ENCODE data around the gene LIN54.

The LIN54 gene

DNA sequence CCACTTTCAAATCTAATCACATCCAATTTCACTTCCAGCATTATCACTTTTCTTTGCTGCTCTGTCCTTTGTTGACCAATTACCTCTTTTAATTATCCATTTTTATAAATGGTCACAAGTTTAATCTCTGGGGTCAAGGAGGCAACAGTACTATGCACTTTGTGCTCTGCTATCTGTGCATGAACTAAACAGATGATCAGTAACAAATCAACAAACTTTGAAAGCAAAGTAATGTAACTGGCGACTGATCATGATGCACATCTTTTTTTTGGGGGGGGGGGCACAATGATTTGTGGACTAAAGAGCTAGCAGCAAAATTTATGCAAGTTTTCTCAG is 118.2 kb downstream of the LIN54 start:
- H3K4me1 ChIP-seq (ENCODE audit: control insufficient read depth, insufficient read depth, low read length): peaks cover 3% of the 10 kb centered on the region
- no peak overlapping the region for H3K27ac ChIP-seq (ENCODE audit: low read length)

DNA sequence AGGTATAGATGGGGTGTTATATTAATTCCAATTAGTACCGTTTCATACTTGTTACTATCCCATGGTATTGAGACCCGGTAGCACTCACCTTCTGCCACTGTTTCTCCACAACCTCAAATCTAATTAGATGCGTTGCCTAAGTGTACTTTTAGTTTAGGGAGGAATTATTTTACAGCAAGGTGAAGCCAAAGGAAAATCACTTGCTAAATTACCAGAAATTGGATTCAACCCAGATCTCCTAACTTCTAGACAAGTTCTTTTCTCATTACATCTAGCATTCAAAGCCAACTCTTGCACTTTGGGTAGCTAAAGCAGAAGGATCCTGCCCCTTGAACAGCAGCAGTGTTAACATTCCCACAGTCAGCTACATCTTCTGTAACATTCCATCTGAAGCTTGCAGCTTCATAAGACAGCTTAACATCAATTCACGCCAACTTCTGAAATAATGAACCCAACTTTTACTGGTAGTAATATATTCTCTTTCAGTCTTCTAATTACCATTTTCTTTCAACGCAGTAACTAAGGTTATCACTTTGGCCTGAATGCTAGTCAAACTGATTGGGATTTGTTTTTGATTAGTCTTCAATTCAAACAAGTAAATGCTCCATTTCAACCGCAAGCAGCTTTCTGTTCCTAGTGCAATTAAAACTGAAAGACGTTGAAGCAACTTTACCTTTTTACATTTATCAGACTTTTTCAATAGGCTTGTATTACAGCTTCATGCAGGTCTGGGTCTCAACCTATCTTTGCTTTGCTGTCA is 118.7 kb downstream of the LIN54 start:
- H3K9me3 ChIP-seq (ENCODE audit: control insufficient read depth in 2 of 2, low read length in 2 of 2): no peaks in the 10 kb centered on the region
- H3K4me1 ChIP-seq (ENCODE audit: control insufficient read depth, insufficient read depth, low read length): peaks cover 3% of the 10 kb centered on the region
- peak overlapping the region; percentile 94 for H3K27ac ChIP-seq (ENCODE audit: low read length)
- H3K9ac ChIP-seq (ENCODE audit: low read length in 2 of 2): peak overlapping the region; percentile 91 to 95
- H3K4me3 ChIP-seq (ENCODE audit: low read length in 2 of 2): peak overlapping the region; percentile 89 to 94
- H3K27me3 ChIP-seq (ENCODE audit: control insufficient read depth in 1 of 2, insufficient read depth in 2 of 2, low read length in 2 of 2): no peaks in the 10 kb centered on the region
- peaks cover 0 to 9% of the 10 kb centered on the region in 2 donors for H3K36me3 ChIP-seq (ENCODE audit: control insufficient read depth in 2 of 2, insufficient read depth in 2 of 2, low read length in 2 of 2)

More for the DNA sequence above, 118.2 kb downstream of the LIN54 start:
- H3K9ac ChIP-seq (ENCODE audit: low read length in 2 of 2): no peak overlapping the region
- no peak overlapping the region for H3K4me3 ChIP-seq (ENCODE audit: low read length in 2 of 2)
- H3K9me3 ChIP-seq (ENCODE audit: control insufficient read depth in 2 of 2, low read length in 2 of 2): no peaks in the 10 kb centered on the region
- H3K27me3 ChIP-seq (ENCODE audit: control insufficient read depth in 1 of 2, insufficient read depth in 2 of 2, low read length in 2 of 2): no peaks in the 10 kb centered on the region
- peaks cover 0 to 9% of the 10 kb centered on the region in 2 donors for H3K36me3 ChIP-seq (ENCODE audit: control insufficient read depth in 2 of 2, insufficient read depth in 2 of 2, low read length in 2 of 2)

DNA sequence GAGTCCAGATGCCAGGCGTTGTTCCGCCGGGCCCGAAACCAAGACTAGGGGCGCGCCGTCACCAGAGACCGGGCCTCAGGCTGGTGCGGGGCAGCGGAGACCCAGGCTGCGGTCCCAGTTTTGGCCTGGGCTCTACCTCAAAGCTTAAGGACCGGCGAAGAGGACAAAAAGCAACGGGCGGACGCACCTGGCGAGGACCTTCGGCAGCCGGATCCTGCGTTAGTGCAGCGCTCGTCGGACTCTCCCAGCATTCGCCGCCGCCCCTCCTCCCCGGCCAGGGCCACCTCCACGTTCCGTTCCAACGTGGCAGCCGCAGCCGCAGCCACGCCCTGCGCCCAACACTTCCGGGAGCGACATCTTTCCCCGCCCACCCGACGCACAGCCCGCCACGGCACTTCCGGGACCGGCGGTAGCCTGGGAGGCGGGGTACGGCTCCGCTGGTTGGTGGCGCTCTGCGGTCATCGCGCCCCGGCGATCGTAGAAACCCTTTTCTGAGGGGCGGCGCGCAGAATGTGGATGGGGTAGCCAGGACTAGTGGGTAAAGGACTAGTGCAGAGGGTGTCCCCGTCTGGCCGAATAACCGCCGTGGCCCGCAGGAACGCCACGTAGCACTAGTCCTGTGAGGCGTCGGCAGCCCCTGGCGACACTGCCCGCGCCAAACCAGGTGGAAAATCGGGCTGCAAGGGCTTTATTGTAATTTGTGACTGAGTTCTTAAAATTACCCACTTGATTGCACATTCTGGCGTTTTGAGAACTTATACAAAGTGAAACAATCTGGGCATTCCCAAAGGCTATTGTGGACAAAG is 119.5 kb downstream of the LIN54 start, which contains the start of gene SEC31A:
Gene SEC31A, minus strand, starts transcription at position 253 of the 806 bp plus-strand sequence. CDS start 9,217 bp downstream, outside the sequence.
- Histone ChIP-seq H3K4me1 (ENCODE audit: control insufficient read depth, insufficient read depth, low read length) (peaks cover 3% of the 10 kb centered on the region), H3K27ac (ENCODE audit: low read length) (peak within 1 kb of the TSS; percentile 94), H3K9me3 (ENCODE audit: control insufficient read depth in 2 of 2, low read length in 2 of 2) (no peaks in the 10 kb centered on the region), H3K4me3 (ENCODE audit: low read length in 2 of 2) (peak within 1 kb of the TSS; percentile 89 to 94), H3K27me3 (ENCODE audit: control insufficient read depth in 1 of 2, insufficient read depth in 2 of 2, low read length in 2 of 2) (no peaks in the 10 kb centered on the region), H3K36me3 (ENCODE audit: control insufficient read depth in 2 of 2, insufficient read depth in 2 of 2, low read length in 2 of 2) (peaks cover 0 to 9% of the 10 kb centered on the region in 2 donors), H3K9ac (ENCODE audit: low read length in 2 of 2) (peak within 1 kb of the TSS; percentile 91 to 95)

DNA sequence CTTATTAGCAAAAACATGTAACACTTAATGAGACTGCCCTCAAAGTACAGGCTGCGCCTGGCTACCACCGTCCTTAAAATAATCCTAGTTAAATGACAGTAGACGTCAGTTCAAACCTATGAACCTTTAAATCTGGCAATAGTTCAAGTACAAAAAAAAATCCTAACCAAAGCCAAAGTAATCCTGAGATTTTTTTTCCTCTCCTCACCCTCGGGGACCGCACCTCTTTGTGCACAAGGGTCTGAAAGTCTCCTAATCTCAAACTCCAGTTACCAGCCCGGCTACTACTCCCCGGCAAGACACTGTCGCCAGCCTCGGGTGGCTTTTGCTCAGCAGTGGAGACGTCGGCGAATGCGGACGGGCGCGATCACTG is 120.1 kb downstream of the LIN54 start:
- H3K4me3 ChIP-seq (ENCODE audit: low read length in 2 of 2): peak overlapping the region; percentile 89 to 94

DNA sequence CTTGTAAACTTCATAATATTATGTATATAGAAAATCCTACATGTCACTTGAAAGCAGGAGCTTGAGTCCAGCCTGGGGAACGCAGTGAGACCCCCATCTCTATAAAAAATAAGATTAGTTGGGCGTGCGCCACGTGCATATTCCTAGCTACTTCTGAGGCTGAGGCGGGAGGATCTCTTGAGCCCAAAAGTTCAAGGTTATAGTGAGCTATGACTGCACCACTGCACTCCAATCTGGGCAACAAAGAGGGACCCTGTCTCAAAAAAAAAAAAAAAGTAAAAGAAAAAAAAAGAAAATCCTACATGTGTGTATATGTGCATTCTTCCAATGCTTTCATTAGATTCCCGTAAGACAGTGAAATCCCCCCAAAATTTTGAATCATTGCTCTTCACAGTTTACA is 121.3 kb downstream of the LIN54 start:
- Histone ChIP-seq H3K27me3 (ENCODE audit: control insufficient read depth in 1 of 2, insufficient read depth in 2 of 2, low read length in 2 of 2) (no peaks in the 10 kb centered on the region), H3K4me1 (ENCODE audit: control insufficient read depth, insufficient read depth, low read length) (peaks cover 3% of the 10 kb centered on the region), H3K36me3 (ENCODE audit: control insufficient read depth in 2 of 2, insufficient read depth in 2 of 2, low read length in 2 of 2) (peaks cover 0 to 5% of the 10 kb centered on the region in 2 donors), H3K9me3 (ENCODE audit: control insufficient read depth in 2 of 2, low read length in 2 of 2) (no peaks in the 10 kb centered on the region), H3K27ac (ENCODE audit: low read length) (no peak overlapping the region), H3K4me3 (ENCODE audit: low read length in 2 of 2) (peak overlapping the region; percentile 89 to 94), H3K9ac (ENCODE audit: low read length in 2 of 2) (no peak overlapping the region)

More for the DNA sequence above, 120.1 kb downstream of the LIN54 start:
- no peaks in the 10 kb centered on the region for H3K9me3 ChIP-seq (ENCODE audit: control insufficient read depth in 2 of 2, low read length in 2 of 2)
- H3K27me3 ChIP-seq (ENCODE audit: control insufficient read depth in 1 of 2, insufficient read depth in 2 of 2, low read length in 2 of 2): no peaks in the 10 kb centered on the region
- H3K36me3 ChIP-seq (ENCODE audit: control insufficient read depth in 2 of 2, insufficient read depth in 2 of 2, low read length in 2 of 2): peaks cover 0 to 9% of the 10 kb centered on the region in 2 donors
- peak overlapping the region; percentile 94 for H3K27ac ChIP-seq (ENCODE audit: low read length)
- H3K9ac ChIP-seq (ENCODE audit: low read length in 2 of 2): peak overlapping the region; percentile 90 to 95
- peaks cover 3% of the 10 kb centered on the region for H3K4me1 ChIP-seq (ENCODE audit: control insufficient read depth, insufficient read depth, low read length)

DNA sequence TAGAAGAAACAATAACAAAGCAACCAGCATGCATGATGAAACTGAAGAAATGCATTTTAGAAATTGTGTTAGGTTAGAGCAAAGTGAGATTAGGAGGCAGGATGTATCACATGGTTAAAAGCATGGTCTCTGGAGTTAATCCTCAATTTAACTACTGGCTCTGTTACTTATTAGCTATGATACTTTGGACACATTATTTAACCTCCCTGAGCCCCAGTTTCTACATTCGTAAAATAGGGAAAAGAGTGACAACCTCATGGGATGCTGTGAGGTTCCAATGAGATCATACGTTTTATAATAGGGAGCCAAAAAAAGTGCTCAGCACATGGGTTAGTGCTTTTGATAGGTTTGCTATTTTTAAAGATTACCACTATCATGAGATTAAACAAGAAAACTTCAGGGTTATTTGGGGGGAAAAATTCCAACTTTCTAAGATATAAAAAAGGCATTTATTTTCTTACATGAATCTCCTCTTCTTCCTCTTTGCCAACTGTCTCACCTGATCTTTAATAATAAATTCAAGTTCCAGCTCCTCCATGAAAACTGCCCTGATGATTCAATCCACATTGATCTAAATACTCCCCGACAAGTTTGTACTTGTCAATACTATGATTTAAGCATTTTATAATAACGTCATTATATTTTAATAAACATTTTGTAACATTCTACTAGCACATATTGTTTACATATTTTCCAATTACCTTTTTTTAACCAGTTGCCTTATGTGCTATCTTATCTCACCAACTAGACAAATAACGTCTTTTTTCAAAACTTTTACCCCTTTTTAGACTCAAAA is 124.3 kb downstream of the LIN54 start:
- H3K4me3 ChIP-seq (ENCODE audit: low read length in 2 of 2): peak overlapping the region in 1 of 2 donors; percentile 32
- no peaks in the 10 kb centered on the region for H3K9me3 ChIP-seq (ENCODE audit: control insufficient read depth in 2 of 2, low read length in 2 of 2)
- no peaks in the 10 kb centered on the region for H3K27me3 ChIP-seq (ENCODE audit: control insufficient read depth in 1 of 2, insufficient read depth in 2 of 2, low read length in 2 of 2)
- H3K36me3 ChIP-seq (ENCODE audit: control insufficient read depth in 2 of 2, insufficient read depth in 2 of 2, low read length in 2 of 2): no peaks in the 10 kb centered on the region
- H3K27ac ChIP-seq (ENCODE audit: low read length): no peak overlapping the region
- no peak overlapping the region for H3K9ac ChIP-seq (ENCODE audit: low read length in 2 of 2)
- peaks cover 3% of the 10 kb centered on the region for H3K4me1 ChIP-seq (ENCODE audit: control insufficient read depth, insufficient read depth, low read length)

DNA sequence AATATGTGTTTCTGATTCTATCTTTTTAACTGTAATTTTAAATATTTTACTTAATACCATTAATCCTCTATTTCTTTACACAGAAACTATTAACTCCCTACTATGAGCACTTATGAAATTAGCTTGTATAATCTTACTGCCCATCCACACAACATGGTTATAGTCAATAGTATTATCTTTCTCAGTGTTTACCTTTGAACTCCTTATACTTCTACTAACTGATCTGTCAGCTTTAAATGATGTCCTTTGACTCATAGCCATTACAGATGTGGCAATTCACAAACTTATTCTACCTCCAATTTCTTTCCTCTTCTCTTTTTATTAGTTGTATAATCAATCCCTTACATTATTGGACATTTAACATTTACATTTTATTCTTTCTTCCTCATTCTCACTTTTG is 125.2 kb downstream of the LIN54 start:
- Histone ChIP-seq H3K4me1 (ENCODE audit: control insufficient read depth, insufficient read depth, low read length) (peaks cover 3% of the 10 kb centered on the region), H3K27ac (ENCODE audit: low read length) (no peak overlapping the region), H3K4me3 (ENCODE audit: low read length in 2 of 2) (no peak overlapping the region), H3K27me3 (ENCODE audit: control insufficient read depth in 1 of 2, insufficient read depth in 2 of 2, low read length in 2 of 2) (no peaks in the 10 kb centered on the region), H3K9ac (ENCODE audit: low read length in 2 of 2) (no peak overlapping the region), H3K9me3 (ENCODE audit: control insufficient read depth in 2 of 2, low read length in 2 of 2) (no peaks in the 10 kb centered on the region), H3K36me3 (ENCODE audit: control insufficient read depth in 2 of 2, insufficient read depth in 2 of 2, low read length in 2 of 2) (no peaks in the 10 kb centered on the region)
